Stimulated activated CD8-positive, alpha-beta memory T cell treated with anti-CD3 and anti-CD28 coated beads, Interleukin-7, amount 100 ng/mL, for 24 hours (primary cell): ENCODE results near the gene SYNE2.

ENCODE experiments used
- DNase-seq: peaks from one replicate; pipeline ENCODE4 v3.0.0-alpha.2; 2020; ENCODE audit warnings: low read depth

Gene SYNE2

GRCh38 chr14:63964113-63964512 lies 111.3 kb downstream of the SYNE2 start:
- DNase-seq, result no peak

- no peak for DNase-seq
Measured at GRCh38 chr14:63966407-63966806, 113.6 kb downstream of the SYNE2 start.

GRCh38 chr14:63972323-63972932 lies 119.6 kb downstream of the SYNE2 start:
- DNase-seq, result no peak

GRCh38 chr14:63974176-63974575 lies 121.4 kb downstream of the SYNE2 start:
- no peak for DNase-seq

GRCh38 chr14:63981569-63981968 lies 128.8 kb downstream of the SYNE2 start:
- no peak for DNase-seq

GRCh38 chr14:63982156-63982555 lies 129.4 kb downstream of the SYNE2 start:
- no peak for DNase-seq

GRCh38 chr14:63982629-63983028 lies 129.8 kb downstream of the SYNE2 start:
- no peak for DNase-seq

- DNase-seq, result no peak
Measured at GRCh38 chr14:63986789-63987533, 134.2 kb downstream of the SYNE2 start.

- no peak for DNase-seq
Measured at GRCh38 chr14:63988579-63988978, 135.8 kb downstream of the SYNE2 start.

- DNase-seq, result no peak
Measured at GRCh38 chr14:63991833-63992232, 139.0 kb downstream of the SYNE2 start.

- no peak for DNase-seq
Measured at GRCh38 chr14:63992858-63993257, 140.1 kb downstream of the SYNE2 start.

- no peak for DNase-seq
Measured at GRCh38 chr14:63993992-63994391, 141.2 kb downstream of the SYNE2 start.

- DNase-seq, result no peak
Measured at GRCh38 chr14:63995285-63995684, 142.5 kb downstream of the SYNE2 start.

- no peak for DNase-seq
Measured at GRCh38 chr14:63996016-63996415, 143.2 kb downstream of the SYNE2 start.

- no peak for DNase-seq
Measured at GRCh38 chr14:63996625-63997220, 143.9 kb downstream of the SYNE2 start.

- no peak for DNase-seq
Measured at GRCh38 chr14:64000749-64001148, 147.9 kb downstream of the SYNE2 start.

GRCh38 chr14:64005822-64006221 lies 153.0 kb downstream of the SYNE2 start:
- no peak for DNase-seq

- no peak for DNase-seq
Measured at GRCh38 chr14:64008016-64008415, 155.2 kb downstream of the SYNE2 start.

GRCh38 chr14:64012003-64012402 lies 159.2 kb downstream of the SYNE2 start:
- no peak for DNase-seq

GRCh38 chr14:64012720-64013119 lies 159.9 kb downstream of the SYNE2 start:
- no peak for DNase-seq

- DNase-seq, result no peak
Measured at GRCh38 chr14:64025479-64025878, 172.7 kb downstream of the SYNE2 start.

- DNase-seq, result no peak
Measured at GRCh38 chr14:64026600-64026999, 173.8 kb downstream of the SYNE2 start.

GRCh38 chr14:64035143-64035542 lies 182.3 kb downstream of the SYNE2 start:
- no peak for DNase-seq
